ENCODE measurements around the gene SLC6A19. TPM values are rescaled to one million over a fixed set of nuclear protein-coding genes. Genes with fewer than 3 reads are reported as not detected.
"Not testable (repeated sequence)": the region's sequence is repeated elsewhere in the genome, so short reads cannot be mapped to it uniquely, and the experiment has no call there.

SLC6A19 gene
- total RNA-seq, 1 experiment from 2014 or later = not detected

GRCh38 chr5:1265461-1266455 lies 64.4 kb downstream of the SLC6A19 start:
- no peak for DNase-seq (ENCODE audit: low read depth)

GRCh38 chr5:1266791-1267190 lies 65.4 kb downstream of the SLC6A19 start:
- DNase-seq (ENCODE audit: low read depth) = no peak

GRCh38 chr5:1267464-1267863 lies 66.1 kb downstream of the SLC6A19 start:
- not testable (repeated sequence) for DNase-seq (ENCODE audit: low read depth)

GRCh38 chr5:1268056-1268455 lies 66.7 kb downstream of the SLC6A19 start:
- no peak for DNase-seq (ENCODE audit: low read depth)

- no peak for DNase-seq (ENCODE audit: low read depth)
These were observed 67.3 kb downstream of the SLC6A19 start for GRCh38 chr5:1268666-1269065.

GRCh38 chr5:1270426-1270825 lies 69.0 kb downstream of the SLC6A19 start:
- DNase-seq (ENCODE audit: low read depth) = no peak

- no peak for DNase-seq (ENCODE audit: low read depth)
These were observed 69.8 kb downstream of the SLC6A19 start for GRCh38 chr5:1270933-1271914.

GRCh38 chr5:1272201-1272600 lies 70.8 kb downstream of the SLC6A19 start:
- DNase-seq (ENCODE audit: low read depth) = no peak

GRCh38 chr5:1273745-1274144 lies 72.3 kb downstream of the SLC6A19 start:
- DNase-seq (ENCODE audit: low read depth) = no peak

GRCh38 chr5:1274471-1274870 lies 73.1 kb downstream of the SLC6A19 start:
- no peak for DNase-seq (ENCODE audit: low read depth)

Other genes starting within 250 kb of the SLC6A19 start
- 0.45 and 1.3 TPM in 2 replicates for gene NKD2, start 192.8 kb upstream of the SLC6A19 start, total RNA-seq (2014; rRNA removed; shearing (Covaris generic))
- gene SLC12A7, start 89.5 kb upstream of the SLC6A19 start, total RNA-seq (2014; rRNA removed; shearing (Covaris generic)) = 3.0 and 3.2 TPM in 2 replicates
- gene SLC6A18, start 23.8 kb downstream of the SLC6A19 start, total RNA-seq (2014; rRNA removed; shearing (Covaris generic)) = not detected in 2 replicates
- gene TERT, start 93.5 kb downstream of the SLC6A19 start, total RNA-seq (2014; rRNA removed; shearing (Covaris generic)) = 3.9 and 8.8 TPM in 2 replicates
- 176 and 204 TPM in 2 replicates for gene CLPTM1L, start 143.5 kb downstream of the SLC6A19 start, total RNA-seq (2014; rRNA removed; shearing (Covaris generic))
- gene SLC6A3, start 243.8 kb downstream of the SLC6A19 start, total RNA-seq (2014; rRNA removed; shearing (Covaris generic)) = not detected in 2 replicates